IMR-90 (cell line): ENCODE data around the gene AGBL5. TPM values are rescaled to one million over a fixed set of nuclear protein-coding genes. Genes with fewer than 3 reads are reported as not detected.

Experiments
- ATAC-seq: fragments of 200-7000 bp; cut with Tn5 transposase; 2 replicates; pipeline ENCODE4 v1.9.1; 2020; ENCODE audit warnings: low read depth, mild to moderate bottlenecking, moderate library complexity
- BruUV-seq: library from RNA; stranded (reverse); fragments of 400-500 nt; replicated peaks from 2 replicates; lab custom pipeline; 2021; lab: Mats Ljungman, UMichigan
- CTCF ChIA-PET: fragments of 300-600 bp; formaldehyde crosslinking; extraction: SDS; loops from one replicate; lab custom pipeline; 2021; ENCODE audit warnings: antibody characterized with exemption; lab: Yijun Ruan, JAX
- POLR2A ChIA-PET: fragments of 300-600 bp; sonication (Branson Sonifier 250); formaldehyde crosslinking; loops from one replicate; lab custom pipeline; 2022; ENCODE audit warnings: antibody characterized with exemption; ENCODE audit not compliant: unreplicated experiment; lab: Charles Lee
- DNase-seq: peaks from one replicate; pipeline ENCODE4 v3.0.0; 2013
- H2AFZ ChIP-seq: replicated peaks from 2 replicates; pipeline ENCODE3; 2013; ENCODE audit warnings: low read length, mild to moderate bottlenecking; ENCODE audit not compliant: poor library complexity
- H2AK5ac ChIP-seq: 2 replicates; pipeline ENCODE4 v1.6.1; 2013; ENCODE audit warnings: low read depth, low read length, inconsistent platforms
- H2AK9ac ChIP-seq: replicated peaks from 2 replicates; pipeline ENCODE3; 2013; ENCODE audit warnings: mild to moderate bottlenecking, low read depth, low read length, moderate library complexity; ENCODE audit not compliant: poor library complexity
- H2BK120ac ChIP-seq: 2 replicates; pipeline ENCODE4 v1.6.1; 2013; ENCODE audit warnings: low read depth, low read length, inconsistent platforms
- H2BK15ac ChIP-seq: 3 replicates; pipeline ENCODE4 v1.6.1; 2013; ENCODE audit warnings: low read depth, low read length, inconsistent platforms
- H2BK20ac ChIP-seq: 2 replicates; pipeline ENCODE4 v1.6.1; 2013; ENCODE audit warnings: low read depth, mild to moderate bottlenecking, inconsistent platforms, low read length, moderate library complexity
- H2BK5ac ChIP-seq: 2 replicates; pipeline ENCODE4 v1.6.1; 2013; ENCODE audit warnings: mild to moderate bottlenecking, low read depth, low read length, inconsistent platforms; ENCODE audit not compliant: poor library complexity, severe bottlenecking
- H3K14ac ChIP-seq: replicated peaks from 2 replicates; pipeline ENCODE4 v1.6.1; 2013; ENCODE audit warnings: low read depth, low read length, inconsistent platforms
- H3K18ac ChIP-seq: 2 replicates; pipeline ENCODE4 v1.6.1; 2013; ENCODE audit warnings: low read depth, low read length, control low read depth
- H3K23ac ChIP-seq: 2 replicates; pipeline ENCODE4 v1.6.1; 2013; ENCODE audit warnings: low read depth, low read length, inconsistent platforms
- H3K27ac ChIP-seq: 2 replicates; pipeline ENCODE4 v1.5.1; 2013; ENCODE audit warnings: mild to moderate bottlenecking, control low read depth, low read length; ENCODE audit not compliant: insufficient read depth
- H3K27me3 ChIP-seq: 2 replicates; pipeline ENCODE4 v1.6.1; 2013; ENCODE audit warnings: low read length; ENCODE audit not compliant: control insufficient read depth, insufficient read depth
- H3K36me3 ChIP-seq: 2 replicates; pipeline ENCODE4 v1.6.1; 2013; ENCODE audit warnings: low read length, mixed read lengths; ENCODE audit not compliant: control insufficient read depth, insufficient read depth
- H3K4ac ChIP-seq: 2 replicates; pipeline ENCODE4 v1.6.1; 2013; ENCODE audit warnings: low read depth, low read length, inconsistent platforms
- H3K4me1 ChIP-seq: 2 replicates; pipeline ENCODE4 v1.6.1; 2013; ENCODE audit warnings: low read length, mixed read lengths; ENCODE audit not compliant: control insufficient read depth, insufficient read depth
- H3K4me2 ChIP-seq: 2 replicates; pipeline ENCODE4 v1.6.1; 2013; ENCODE audit warnings: low read depth, mild to moderate bottlenecking, control low read depth, low read length, moderate library complexity
- H3K4me3 ChIP-seq: 2 replicates; pipeline ENCODE4 v1.5.1; 2013; ENCODE audit warnings: low read depth, mild to moderate bottlenecking, control low read depth, low read length, moderate library complexity; ENCODE audit not compliant: insufficient read depth
- H3K56ac ChIP-seq: 2 replicates; pipeline ENCODE4 v1.6.1; 2013; ENCODE audit warnings: low read length, inconsistent platforms; ENCODE audit not compliant: insufficient read depth; ENCODE audit errors: extremely low read depth
- H3K79me1 ChIP-seq, 2 experiments: 2 replicates each; pipeline ENCODE4 v1.6.1; 2013; ENCODE audit warnings: low read length in 2 of 2, inconsistent platforms in 1 of 2, low read depth in 1 of 2
- H3K9ac ChIP-seq: 2 replicates; pipeline ENCODE4 v1.6.1; 2013; ENCODE audit warnings: low read depth, low read length, control low read depth
- H3K9me1 ChIP-seq: 2 replicates; pipeline ENCODE4 v1.6.1; 2013; ENCODE audit warnings: low read length, inconsistent platforms; ENCODE audit not compliant: insufficient read depth
- H3K9me3 ChIP-seq: 2 replicates; pipeline ENCODE4 v1.6.1; 2013; ENCODE audit warnings: low read length; ENCODE audit not compliant: control insufficient read depth, insufficient read depth
- H4K20me1 ChIP-seq: 2 replicates; pipeline ENCODE4 v1.6.1; 2013; ENCODE audit warnings: low read length, inconsistent platforms; ENCODE audit not compliant: insufficient read depth
- H4K5ac ChIP-seq: 2 replicates; pipeline ENCODE4 v1.6.1; 2013; ENCODE audit warnings: mild to moderate bottlenecking, low read depth, low read length, control low read depth
- H4K8ac ChIP-seq, 2 experiments: 2 replicates each; pipeline ENCODE4 v1.6.1; 2013; ENCODE audit warnings: low read depth in 2 of 2, low read length in 2 of 2, control low read depth in 1 of 2, inconsistent platforms in 1 of 2
- H4K91ac ChIP-seq: 2 replicates; pipeline ENCODE4 v1.6.1; 2013; ENCODE audit warnings: low read depth, low read length, inconsistent platforms; ENCODE audit not compliant: insufficient read depth
- BHLHE40 ChIP-seq: fragments of 150-350 bp; IDR thresholded peaks from 2 replicates; pipeline ENCODE4 v1.6.1; 2016; ENCODE audit warnings: mild to moderate bottlenecking, low read depth, low read length
- CEBPB ChIP-seq: IDR thresholded peaks from 2 replicates; pipeline ENCODE4 v1.6.1; 2012; ENCODE audit warnings: low read depth, low read length, improper control_type of control experiment
- CHD1 ChIP-seq: IDR thresholded peaks from 2 replicates; pipeline ENCODE4 v1.6.1; 2012; ENCODE audit warnings: low read depth, low read length, improper control_type of control experiment
- FOS ChIP-seq: fragments of 150-350 bp; IDR thresholded peaks from 2 replicates; pipeline ENCODE4 v1.6.1; 2016; ENCODE audit warnings: low read depth, low read length
- MAFK ChIP-seq: IDR thresholded peaks from 2 replicates; pipeline ENCODE4 v1.6.1; 2012; ENCODE audit warnings: low read depth, low read length, improper control_type of control experiment
- MXI1 ChIP-seq: IDR thresholded peaks from 2 replicates; pipeline ENCODE4 v1.6.1; 2012; ENCODE audit warnings: low read depth, mild to moderate bottlenecking, low read length, moderate library complexity, borderline replicate concordance
- NFE2L2 ChIP-seq: fragments of 150-350 bp; IDR thresholded peaks from 2 replicates; pipeline ENCODE4 v1.6.1; 2016; ENCODE audit warnings: low read depth, mild to moderate bottlenecking, low read length
- POLR2A ChIP-seq: IDR thresholded peaks from 2 replicates; pipeline ENCODE4 v1.6.1; 2012; ENCODE audit warnings: mild to moderate bottlenecking, low read depth, low read length
- RAD21 ChIP-seq: IDR thresholded peaks from 2 replicates; pipeline ENCODE4 v1.6.1; 2012; ENCODE audit warnings: low read length, improper control_type of control experiment
- RCOR1 ChIP-seq: IDR thresholded peaks from 2 replicates; pipeline ENCODE4 v1.6.1; 2012; ENCODE audit warnings: mild to moderate bottlenecking, low read length, improper control_type of control experiment; ENCODE audit not compliant: insufficient replicate concordance
- WGBS, 2 experiments: methylation state at CpG; one replicate each; pipeline versions ENCODE4 v1.1.5 to v1.1.7; 2013; ENCODE audit warnings: missing lambda C conversion rate in 2 of 2; ENCODE audit not compliant: insufficient read length in 1 of 2; ENCODE audit errors: extremely low coverage in 2 of 2; 5-methylcytosine and 5-hydroxymethylcytosine counted together
- dilution Hi-C: fragments of 300-500 bp; cut with HindIII; formaldehyde crosslinking; loops from one replicate; pipeline ENCODE4 v1.14.3; 2018; ENCODE audit warnings: low sequenced_read_pairs; ENCODE audit not compliant: unreplicated experiment
- in situ Hi-C: fragments of 300-500 bp; cut with MboI; formaldehyde crosslinking; loops from 3 replicates; pipeline ENCODE4 v1.14.3; 2019; ENCODE audit warnings: low sequenced_read_pairs, inconsistent platforms, mixed read lengths
- intact Hi-C: fragments of 100-400 bp; cut with micrococcal nuclease; formaldehyde crosslinking; loops from 2 replicates; pipeline ENCODE4 v1.10.0; 2022
- polyA plus RNA-seq, 3 experiments: library from polyadenylated mRNA; depleted of rRNA; stranded (reverse); fragments of >200 nt; gene quantifications; 2 replicates each; pipeline ENCODE4 v1.2.3, GENCODE V29; 2012; ENCODE audit warnings: low replicate concordance in 1 of 3
- total RNA-seq: library from RNA; depleted of rRNA; stranded (reverse); fragments of >200 nt; gene quantifications from 2 replicates; pipeline ENCODE4 v1.2.3, GENCODE V29; 2012
- TF ChIP-seq, protein P1 (sequence below): fragments of 150-350 bp; IDR thresholded peaks from 2 replicates; pipeline ENCODE4 v1.6.1; 2016; ENCODE audit warnings: low read depth, mild to moderate bottlenecking, low read length, moderate library complexity, borderline replicate concordance
- TF ChIP-seq, protein P2 (sequence below): fragments of 150-350 bp; IDR thresholded peaks from 2 replicates; pipeline ENCODE4 v1.6.1; 2017; ENCODE audit warnings: mild to moderate bottlenecking, antibody characterized with exemption, low read length, low read depth

AGBL5 gene
- total and polyA plus RNA-seq, 2 of the 4 experiments (the other 2 are of a cell fraction) = 19.0 to 26.2 TPM

- Histone ChIP-seq H3K9ac (peak overlapping the region; percentile 14; the same call in 1 of the 2 replicates), H3K4me2 (no peak overlapping the region), H4K20me1 (peaks cover 11% of the 10 kb centered on the region), H3K18ac (peak overlapping the region; percentile 65), H3K79me1 (peaks cover 17 to 36% of the 10 kb centered on the region in 2 experiments), H2BK20ac (peak overlapping the region; percentile 78), H4K8ac (peak overlapping the region; percentile 45 to 74; a peak in 2 of 4 replicates), H4K5ac (peak overlapping the region; percentile 58), H3K27ac (peak overlapping the region; percentile 68; the same call in 1 of the 2 replicates), H2BK15ac (peak overlapping the region; percentile 6; the same call in 2 of the 3 replicates), H2AFZ (no peak overlapping the region), H3K23ac (peak overlapping the region; percentile 77), H3K9me3 (no peaks in the 10 kb centered on the region), H2AK9ac (peak overlapping the region; percentile 66), H2BK5ac (peak overlapping the region; percentile 41), H3K14ac (peak overlapping the region; percentile 68), H3K4ac (peak overlapping the region; percentile 80), H3K9me1 (peaks cover 22% of the 10 kb centered on the region), H4K91ac (peak overlapping the region; percentile 2), H3K4me1 (peaks cover 37% of the 10 kb centered on the region), H3K36me3 (peaks cover 12% of the 10 kb centered on the region), H2BK120ac (peak overlapping the region; percentile 80), H3K27me3 (no peaks in the 10 kb centered on the region), H3K56ac (no peak overlapping the region; the same call in 1 of the 2 replicates), H3K4me3 (no peak overlapping the region), H2AK5ac (peak overlapping the region; percentile 90)
- POLR2A ChIA-PET = no interaction called here
- in situ Hi-C loops = no loop called here
- WGBS, 2 experiments = no CpG with 5 or more reads among the region's 2 CpGs
- DNase-seq (peak; percentile 22), ATAC-seq (no peak)
- no TSS peak for BruUV-seq
- intact Hi-C loops = loop anchor here (5.0 kb wide), 1 partner anchor 111 kb away; no protein-coding TSS in a partner anchor
- CTCF ChIA-PET = no interaction called here
- dilution Hi-C loops = no loop called here
- TF ChIP-seq FOS = no peak
- no peak for TF ChIP-seq RAD21
- TF ChIP-seq, protein P1, sequence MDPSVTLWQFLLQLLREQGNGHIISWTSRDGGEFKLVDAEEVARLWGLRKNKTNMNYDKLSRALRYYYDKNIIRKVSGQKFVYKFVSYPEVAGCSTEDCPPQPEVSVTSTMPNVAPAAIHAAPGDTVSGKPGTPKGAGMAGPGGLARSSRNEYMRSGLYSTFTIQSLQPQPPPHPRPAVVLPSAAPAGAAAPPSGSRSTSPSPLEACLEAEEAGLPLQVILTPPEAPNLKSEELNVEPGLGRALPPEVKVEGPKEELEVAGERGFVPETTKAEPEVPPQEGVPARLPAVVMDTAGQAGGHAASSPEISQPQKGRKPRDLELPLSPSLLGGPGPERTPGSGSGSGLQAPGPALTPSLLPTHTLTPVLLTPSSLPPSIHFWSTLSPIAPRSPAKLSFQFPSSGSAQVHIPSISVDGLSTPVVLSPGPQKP = no peak
- TF ChIP-seq CHD1 = no peak
- TF ChIP-seq POLR2A = no peak
- no peak for TF ChIP-seq MXI1
- no peak for TF ChIP-seq CEBPB
- TF ChIP-seq, protein P2, sequence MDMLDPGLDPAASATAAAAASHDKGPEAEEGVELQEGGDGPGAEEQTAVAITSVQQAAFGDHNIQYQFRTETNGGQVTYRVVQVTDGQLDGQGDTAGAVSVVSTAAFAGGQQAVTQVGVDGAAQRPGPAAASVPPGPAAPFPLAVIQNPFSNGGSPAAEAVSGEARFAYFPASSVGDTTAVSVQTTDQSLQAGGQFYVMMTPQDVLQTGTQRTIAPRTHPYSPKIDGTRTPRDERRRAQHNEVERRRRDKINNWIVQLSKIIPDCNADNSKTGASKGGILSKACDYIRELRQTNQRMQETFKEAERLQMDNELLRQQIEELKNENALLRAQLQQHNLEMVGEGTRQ = no peak
- TF ChIP-seq NFE2L2 = no peak
- TF ChIP-seq BHLHE40 = no peak
- TF ChIP-seq RCOR1 = no peak
- TF ChIP-seq MAFK = no peak
Measured at GRCh38 chr2:27073782-27074181, 22.3 kb downstream of the AGBL5 start.
